Measurements from ENCODE around the gene CDH13. TPM values are rescaled to one million over a fixed set of nuclear protein-coding genes. Genes with fewer than 3 reads are reported as not detected.

CDH13 gene
- total and polyA plus RNA-seq, 10 of the 15 experiments (the other 5 are each of a cell fraction or from before 2014, with no cell fraction given), result under 0.01 to 0.05 TPM; not detected in 8

DNA sequence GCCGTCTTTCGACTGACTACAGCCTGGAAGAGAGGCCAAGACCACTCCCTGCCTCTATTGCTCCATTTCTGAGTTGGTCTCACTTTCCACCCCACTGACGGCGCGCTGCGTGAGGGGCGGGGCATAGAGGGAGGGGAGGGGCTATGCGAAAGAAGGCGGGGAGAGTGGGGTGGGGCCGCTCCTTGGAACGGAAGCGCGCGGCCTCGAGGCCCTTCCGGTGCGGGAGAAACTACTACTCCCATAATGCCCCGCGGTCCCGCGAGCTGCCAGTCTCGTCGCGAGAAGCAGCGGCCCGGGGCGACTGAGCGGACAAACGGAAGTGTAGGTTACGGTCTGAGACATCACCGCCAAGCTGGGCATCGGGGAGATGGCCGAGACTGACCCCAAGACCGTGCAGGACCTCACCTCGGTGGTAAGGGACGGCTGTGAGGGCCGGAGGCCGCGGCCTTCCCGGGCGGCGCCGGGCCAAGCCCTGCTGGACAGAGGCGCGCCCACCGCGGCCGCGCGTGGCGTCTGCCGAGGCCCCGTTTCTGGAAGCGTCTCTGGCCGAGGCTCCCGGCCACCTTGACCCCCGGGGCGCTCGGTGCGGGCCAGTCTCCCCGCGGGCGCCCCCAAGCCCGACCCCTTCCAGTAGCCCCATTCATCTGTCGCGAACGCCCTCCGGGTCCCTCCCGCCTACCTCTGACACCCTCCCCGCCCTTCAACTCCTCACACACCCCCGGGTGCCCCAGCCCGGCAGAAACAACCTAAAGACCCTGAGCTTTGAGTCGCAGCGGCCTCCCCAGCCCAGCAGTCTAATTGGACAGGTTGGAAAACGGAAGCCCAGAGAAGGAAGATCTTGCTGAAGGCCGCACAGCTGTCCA is 1181.2 kb downstream of the CDH13 start, which contains the start of gene HSBP1 (continued):
- TF ChIP-seq ZBTB40 (IDR thresholded peaks at IDR 0.05; ENCODE audit: borderline replicate concordance) (peak; percentile 86), SIN3A (IDR thresholded peaks at IDR 0.05; ENCODE audit: low read depth, low read length) (no peak), TARDBP (IDR thresholded peaks at IDR 0.05; ENCODE audit: borderline replicate concordance) (0 out of 2 replicates have a peak, but pooled peaks have one; percentile 36), KLF5 (IDR thresholded peaks at IDR 0.05; ENCODE audit: partially characterized antibody) (no peak), GATAD2B (conservative IDR thresholded peaks at IDR 0.05; ENCODE audit: low read depth) (peak; percentile 91), TCF7 (IDR thresholded peaks at IDR 0.05; ENCODE audit: borderline replicate concordance) (no peak), TCF3 (IDR thresholded peaks at IDR 0.05; ENCODE audit: borderline replicate concordance, insufficient read depth, low read depth, low read length) (no peak), NFXL1 (IDR thresholded peaks at IDR 0.05; ENCODE audit: borderline replicate concordance) (no peak), SKIL (IDR thresholded peaks at IDR 0.05; ENCODE audit: low read depth, poor library complexity, severe bottlenecking) (no peak), NFIC (IDR thresholded peaks at IDR 0.05; ENCODE audit: low read depth, low read length) (no peak), SREBF1 (IDR thresholded peaks at IDR 0.05; ENCODE audit: low read length) (no peak), CBX5 (IDR thresholded peaks at IDR 0.05; ENCODE audit: low read depth) (no peak), IRF5 (IDR thresholded peaks at IDR 0.05; ENCODE audit: borderline replicate concordance) (peak; percentile 78)
- TF ChIP-seq, protein P1, sequence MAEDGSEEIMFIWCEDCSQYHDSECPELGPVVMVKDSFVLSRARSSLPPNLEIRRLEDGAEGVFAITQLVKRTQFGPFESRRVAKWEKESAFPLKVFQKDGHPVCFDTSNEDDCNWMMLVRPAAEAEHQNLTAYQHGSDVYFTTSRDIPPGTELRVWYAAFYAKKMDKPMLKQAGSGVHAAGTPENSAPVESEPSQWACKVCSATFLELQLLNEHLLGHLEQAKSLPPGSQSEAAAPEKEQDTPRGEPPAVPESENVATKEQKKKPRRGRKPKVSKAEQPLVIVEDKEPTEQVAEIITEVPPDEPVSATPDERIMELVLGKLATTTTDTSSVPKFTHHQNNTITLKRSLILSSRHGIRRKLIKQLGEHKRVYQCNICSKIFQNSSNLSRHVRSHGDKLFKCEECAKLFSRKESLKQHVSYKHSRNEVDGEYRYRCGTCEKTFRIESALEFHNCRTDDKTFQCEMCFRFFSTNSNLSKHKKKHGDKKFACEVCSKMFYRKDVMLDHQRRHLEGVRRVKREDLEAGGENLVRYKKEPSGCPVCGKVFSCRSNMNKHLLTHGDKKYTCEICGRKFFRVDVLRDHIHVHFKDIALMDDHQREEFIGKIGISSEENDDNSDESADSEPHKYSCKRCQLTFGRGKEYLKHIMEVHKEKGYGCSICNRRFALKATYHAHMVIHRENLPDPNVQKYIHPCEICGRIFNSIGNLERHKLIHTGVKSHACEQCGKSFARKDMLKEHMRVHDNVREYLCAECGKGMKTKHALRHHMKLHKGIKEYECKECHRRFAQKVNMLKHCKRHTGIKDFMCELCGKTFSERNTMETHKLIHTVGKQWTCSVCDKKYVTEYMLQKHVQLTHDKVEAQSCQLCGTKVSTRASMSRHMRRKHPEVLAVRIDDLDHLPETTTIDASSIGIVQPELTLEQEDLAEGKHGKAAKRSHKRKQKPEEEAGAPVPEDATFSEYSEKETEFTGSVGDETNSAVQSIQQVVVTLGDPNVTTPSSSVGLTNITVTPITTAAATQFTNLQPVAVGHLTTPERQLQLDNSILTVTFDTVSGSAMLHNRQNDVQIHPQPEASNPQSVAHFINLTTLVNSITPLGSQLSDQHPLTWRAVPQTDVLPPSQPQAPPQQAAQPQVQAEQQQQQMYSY (CRISPR knock-in tag; IDR thresholded peaks at IDR 0.05), result no peak
